KMS-11 (cell line): ENCODE data around the gene HAGHL.
"Not testable (repeated sequence)": the region's sequence is repeated elsewhere in the genome, so short reads cannot be mapped to it uniquely, and the experiment has no call there.

Source experiments
- H2AFZ ChIP-seq: fragments of 200-600 bp; sonication (generic); 2 replicates; pipeline ENCODE4 v1.6.1; 2016; ENCODE audit warnings: antibody characterized with exemption, mixed run types, low read depth
- H3K27ac ChIP-seq: fragments of 200-600 bp; sonication (generic); 2 replicates; pipeline ENCODE4 v1.6.1; 2016; ENCODE audit warnings: mild to moderate bottlenecking, mixed run types
- H3K27me3 ChIP-seq: fragments of 200-600 bp; sonication (generic); 2 replicates; pipeline ENCODE4 v1.6.1; 2017; ENCODE audit warnings: mild to moderate bottlenecking, low read depth, mixed run types, moderate library complexity; ENCODE audit not compliant: insufficient read depth
- H3K36me3 ChIP-seq: fragments of 200-600 bp; sonication (generic); 2 replicates; pipeline ENCODE4 v1.6.1; 2017; ENCODE audit warnings: mild to moderate bottlenecking, mixed run types; ENCODE audit not compliant: insufficient read depth
- H3K4me1 ChIP-seq: fragments of 200-600 bp; sonication (generic); 2 replicates; pipeline ENCODE4 v1.6.1; 2016; ENCODE audit warnings: mild to moderate bottlenecking, low read depth, mixed run types; ENCODE audit not compliant: poor library complexity, severe bottlenecking
- H3K4me2 ChIP-seq: fragments of 200-600 bp; sonication (generic); 2 replicates; pipeline ENCODE4 v1.7.0; 2016; ENCODE audit warnings: mild to moderate bottlenecking, mixed run types
- H3K4me3 ChIP-seq: fragments of 200-600 bp; sonication (generic); IDR thresholded peaks from 2 replicates; pipeline ENCODE4 v1.6.1; 2017; ENCODE audit warnings: low read depth, low read length, mixed read lengths; ENCODE audit not compliant: insufficient read depth
- H3K79me2 ChIP-seq: fragments of 200-600 bp; sonication (generic); 2 replicates; pipeline ENCODE4 v1.6.1; 2016; ENCODE audit warnings: low read depth, mixed run types; ENCODE audit not compliant: insufficient read depth
- H3K9ac ChIP-seq: fragments of 200-600 bp; sonication (generic); 2 replicates; pipeline ENCODE4 v1.6.1; 2016; ENCODE audit warnings: mild to moderate bottlenecking, mixed run types
- H4K20me1 ChIP-seq: fragments of 200-600 bp; sonication (generic); 2 replicates; pipeline ENCODE4 v1.6.1; 2016; ENCODE audit warnings: mild to moderate bottlenecking, mixed run types; ENCODE audit not compliant: insufficient read depth
- CTCF ChIP-seq: fragments of 200-600 bp; sonication (generic); conservative IDR thresholded peaks from 2 replicates; pipeline ENCODE4 v1.6.1; 2017; ENCODE audit warnings: low read depth, mild to moderate bottlenecking, antibody characterized with exemption, low read length, moderate library complexity, mixed read lengths

HAGHL gene

DNA sequence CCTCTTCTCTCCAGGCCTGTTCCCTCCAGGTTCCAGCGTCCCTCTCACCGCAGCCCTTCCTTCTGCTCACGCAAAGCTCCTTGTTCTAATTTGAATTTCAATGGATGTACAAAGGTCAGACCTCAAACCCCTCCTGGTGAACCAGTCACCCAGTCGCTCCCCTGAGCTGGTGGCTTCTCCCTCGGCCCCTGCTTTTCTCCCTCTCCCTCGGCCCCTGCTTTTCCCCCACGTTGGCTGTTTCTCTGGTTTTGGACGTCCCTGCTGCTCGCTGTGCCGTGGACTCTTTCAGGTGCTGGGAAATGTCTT, 25.1 kb downstream of the HAGHL start:
- no peak overlapping the region for H3K4me2 ChIP-seq
- no peaks in the 10 kb centered on the region for H3K79me2 ChIP-seq
- H3K9ac ChIP-seq: no peak overlapping the region

GRCh38 chr16:754121-754607, 27.3 kb downstream of the HAGHL start:
- H4K20me1 ChIP-seq, H3K4me1 ChIP-seq, H2AFZ ChIP-seq, H3K36me3 ChIP-seq, H3K9ac ChIP-seq, H3K79me2 ChIP-seq, H3K4me3 ChIP-seq, H3K4me2 ChIP-seq, H3K27ac ChIP-seq: not testable (repeated sequence)
- H3K27me3 ChIP-seq: peaks cover 97% of the 10 kb centered on the region

More for the DNA sequence above, 25.1 kb downstream of the HAGHL start:
- TF ChIP-seq CTCF: no peak
- H3K4me1 ChIP-seq: no peaks in the 10 kb centered on the region
- no peak overlapping the region for H3K4me3 ChIP-seq
- no peaks in the 10 kb centered on the region for H3K36me3 ChIP-seq
- no peak overlapping the region for H2AFZ ChIP-seq
- H3K27me3 ChIP-seq: peaks cover 100% of the 10 kb centered on the region
- H4K20me1 ChIP-seq: no peaks in the 10 kb centered on the region
- H3K27ac ChIP-seq: no peak overlapping the region

DNA sequence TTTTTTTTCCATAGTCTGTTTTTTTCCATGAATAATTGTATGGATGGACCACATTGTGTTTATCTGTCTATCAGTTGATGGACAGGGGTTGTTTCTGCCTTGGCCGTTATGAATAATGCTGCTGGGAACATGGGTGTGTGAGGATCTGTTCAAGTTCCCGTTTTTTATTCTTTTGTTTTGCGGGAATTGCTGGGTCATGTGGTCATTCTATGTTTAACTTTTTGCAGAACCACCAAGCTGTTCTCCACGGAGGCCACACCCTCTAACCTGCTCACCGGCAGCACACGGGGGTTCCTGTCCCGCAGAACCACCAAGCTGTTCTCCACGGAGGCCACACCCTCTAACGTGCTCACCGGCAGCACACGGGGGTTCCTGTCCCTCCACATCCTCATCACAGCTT, 27.8 kb downstream of the HAGHL start:
- Histone ChIP-seq H3K79me2 (no peaks in the 10 kb centered on the region), H4K20me1 (no peaks in the 10 kb centered on the region), H2AFZ (no peak overlapping the region), H3K36me3 (no peaks in the 10 kb centered on the region), H3K27me3 (peaks cover 97% of the 10 kb centered on the region), H3K27ac (no peak overlapping the region), H3K4me1 (no peaks in the 10 kb centered on the region), H3K9ac (no peak overlapping the region), H3K4me2 (no peak overlapping the region), H3K4me3 (no peak overlapping the region)
- TF ChIP-seq CTCF: no peak

GRCh38 chr16:756428-756827, 29.5 kb downstream of the HAGHL start:
- Histone ChIP-seq H3K36me3 (no peaks in the 10 kb centered on the region), H3K4me3 (no peak overlapping the region), H3K27ac (no peak overlapping the region), H3K79me2 (no peaks in the 10 kb centered on the region), H4K20me1 (no peaks in the 10 kb centered on the region), H2AFZ (no peak overlapping the region), H3K4me1 (no peaks in the 10 kb centered on the region), H3K9ac (no peak overlapping the region), H3K27me3 (peaks cover 93% of the 10 kb centered on the region), H3K4me2 (no peak overlapping the region)
- no peak for TF ChIP-seq CTCF

- TF ChIP-seq CTCF: no peak
- H3K4me2 ChIP-seq: no peak overlapping the region
- no peak overlapping the region for H3K4me3 ChIP-seq
- H3K79me2 ChIP-seq: no peaks in the 10 kb centered on the region
- H3K27ac ChIP-seq: no peak overlapping the region
- H4K20me1 ChIP-seq: no peaks in the 10 kb centered on the region
- peaks cover 91% of the 10 kb centered on the region for H3K27me3 ChIP-seq
- no peaks in the 10 kb centered on the region for H3K4me1 ChIP-seq
- no peak overlapping the region for H3K9ac ChIP-seq
- no peak overlapping the region for H2AFZ ChIP-seq
- no peaks in the 10 kb centered on the region for H3K36me3 ChIP-seq
These were observed 32.4 kb downstream of the HAGHL start for GRCh38 chr16:759110-759910.
